GF-D8 (cell line): ENCODE results near the gene PEX11B.
"Not testable (repeated sequence)": the region's sequence is repeated elsewhere in the genome, so short reads cannot be mapped to it uniquely, and the experiment has no call there.

ENCODE experiments used
- DNase-seq: peaks from one replicate; lab custom pipeline; 2025; lab: John Stamatoyannopoulos, UW

PEX11B gene

DNA sequence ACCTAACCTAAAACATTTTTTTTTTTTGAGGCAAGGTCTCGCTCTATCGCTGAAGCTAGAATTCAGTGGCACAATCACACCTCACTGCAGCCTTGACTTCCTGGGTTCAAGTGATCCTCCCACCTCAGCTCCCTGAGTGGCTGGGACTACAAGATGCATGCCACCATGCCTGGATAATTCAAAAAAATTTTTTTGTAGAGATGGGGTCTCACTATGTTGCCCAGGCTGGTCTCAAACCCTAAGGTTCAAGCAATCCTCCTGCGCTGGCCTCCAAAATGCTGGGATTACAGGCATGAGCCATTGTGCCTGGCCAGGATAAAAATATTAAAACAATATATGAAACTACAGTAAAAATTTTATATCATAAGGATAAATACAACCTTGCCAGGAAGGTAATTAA lies 34.4 kb upstream of the PEX11B start:
- DNase-seq = no peak

DNA sequence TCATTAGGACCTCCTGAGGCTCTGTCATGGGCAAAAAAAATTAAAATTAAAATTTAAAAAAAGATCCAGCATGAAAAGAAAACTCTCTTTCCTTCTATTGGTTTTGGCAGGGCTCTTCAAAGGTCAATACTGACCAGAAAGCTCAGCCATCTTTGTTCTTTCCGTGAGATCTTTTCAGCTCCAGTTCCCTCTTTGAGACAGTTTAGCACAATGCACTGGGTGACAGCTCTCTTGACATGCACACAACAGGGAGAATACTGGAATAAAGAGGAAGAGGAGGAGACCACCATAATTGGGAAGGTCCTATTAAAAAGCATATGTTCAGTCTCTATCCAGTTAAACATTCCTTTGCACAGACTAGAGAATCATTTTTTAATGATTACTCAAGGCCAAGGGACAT lies 33.0 kb upstream of the PEX11B start:
- no peak for DNase-seq

DNA sequence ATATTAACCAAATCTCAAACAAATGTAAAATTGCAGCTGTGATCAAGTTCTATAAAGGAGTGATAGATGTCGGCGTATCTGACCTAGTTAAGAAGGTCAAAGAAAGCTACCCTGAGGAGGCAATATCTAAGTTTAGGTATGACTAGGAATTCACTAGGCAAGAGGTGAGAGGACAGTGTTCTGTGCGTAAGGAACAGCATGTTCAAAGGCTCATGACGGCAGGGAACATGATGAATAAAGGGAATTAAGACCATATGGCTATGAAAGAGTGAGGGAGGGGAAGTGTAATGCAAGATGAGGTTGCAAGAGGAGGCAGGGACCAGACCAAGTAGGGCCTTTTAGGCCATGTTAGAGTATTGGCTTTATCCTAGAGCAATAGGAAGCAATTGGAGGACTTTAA lies 30.7 kb upstream of the PEX11B start:
- no peak for DNase-seq

DNA sequence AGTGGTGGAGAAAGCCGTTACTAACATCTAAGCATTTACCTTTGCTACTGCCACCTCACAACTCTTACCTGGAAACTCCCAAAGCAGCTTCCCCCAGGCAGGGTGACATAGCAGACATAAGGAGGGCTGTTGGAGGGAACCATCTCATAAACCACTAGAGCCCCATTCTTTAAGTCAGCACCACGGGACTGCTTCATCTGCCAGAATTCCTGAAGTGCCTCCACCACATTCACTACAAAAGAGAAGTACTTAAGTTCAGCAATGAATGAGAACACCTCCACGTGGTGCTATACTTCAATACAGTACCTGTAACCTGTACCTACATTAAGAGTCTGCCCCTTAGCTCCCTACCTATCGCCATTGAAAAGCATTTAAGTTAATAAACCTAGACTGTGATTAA lies 29.0 kb upstream of the PEX11B start:
- no peak for DNase-seq

DNA sequence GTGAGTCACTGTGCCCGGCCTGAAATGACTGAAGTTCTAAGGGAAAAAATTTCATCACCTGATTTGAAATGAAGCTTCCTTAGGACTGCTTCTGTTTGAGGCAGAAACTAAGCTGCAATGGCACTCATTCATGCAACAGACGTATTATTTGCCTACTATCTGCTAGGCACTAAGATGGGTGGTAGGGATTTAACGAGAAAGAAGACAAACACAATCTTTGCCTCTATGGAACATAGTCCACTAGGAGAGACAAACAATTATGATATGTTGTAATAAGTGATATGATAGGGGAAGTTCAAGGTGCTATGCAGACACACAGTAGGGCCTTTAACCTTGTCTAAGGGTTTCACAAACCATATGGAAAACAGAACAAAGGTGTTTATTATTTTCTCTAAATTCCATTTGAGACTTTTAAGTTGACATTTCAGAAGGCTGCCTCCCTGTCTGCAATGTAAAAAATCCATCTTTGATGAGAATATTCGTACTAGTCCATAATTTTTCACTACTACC lies 28.0 kb upstream of the PEX11B start:
- DNase-seq = no peak

DNA sequence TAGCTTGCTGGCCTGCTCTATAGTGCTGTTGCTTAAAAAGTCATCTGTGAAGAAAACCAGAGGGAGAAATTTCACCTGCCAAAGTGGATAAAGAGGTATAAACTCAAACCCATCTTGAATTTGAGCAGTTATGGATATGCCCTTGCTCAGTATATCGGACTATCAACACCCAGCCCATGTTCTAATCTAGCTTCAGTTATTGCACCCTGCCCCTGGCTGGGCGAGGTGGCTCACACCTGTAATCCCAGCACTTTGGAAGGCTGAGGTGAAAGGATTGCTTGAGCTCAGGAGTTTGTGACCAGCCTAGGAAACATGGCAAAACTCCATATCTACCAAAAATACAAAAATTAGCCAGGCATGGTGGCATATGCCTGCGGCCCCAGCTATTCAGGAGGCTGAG lies 26.0 kb upstream of the PEX11B start:
- no peak for DNase-seq

DNA sequence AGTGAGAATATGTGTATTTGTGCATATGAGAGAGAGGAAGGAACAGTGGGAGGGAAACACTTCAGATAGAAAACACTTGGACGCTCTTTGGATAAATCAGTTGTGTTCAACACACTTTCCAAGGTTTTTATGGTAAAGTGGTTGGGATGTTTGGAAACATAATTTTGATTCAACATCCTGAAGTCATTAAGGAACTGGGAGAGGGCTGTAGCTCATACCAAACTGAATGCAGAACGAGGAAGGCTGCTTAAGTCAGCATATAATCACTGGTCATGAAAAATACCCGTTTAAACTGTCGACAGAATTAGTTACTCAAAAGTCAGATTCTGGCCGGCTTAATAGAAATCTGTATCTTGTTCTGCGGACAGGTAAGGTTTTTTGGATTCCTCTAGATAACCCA lies 24.4 kb upstream of the PEX11B start:
- no peak for DNase-seq

DNA sequence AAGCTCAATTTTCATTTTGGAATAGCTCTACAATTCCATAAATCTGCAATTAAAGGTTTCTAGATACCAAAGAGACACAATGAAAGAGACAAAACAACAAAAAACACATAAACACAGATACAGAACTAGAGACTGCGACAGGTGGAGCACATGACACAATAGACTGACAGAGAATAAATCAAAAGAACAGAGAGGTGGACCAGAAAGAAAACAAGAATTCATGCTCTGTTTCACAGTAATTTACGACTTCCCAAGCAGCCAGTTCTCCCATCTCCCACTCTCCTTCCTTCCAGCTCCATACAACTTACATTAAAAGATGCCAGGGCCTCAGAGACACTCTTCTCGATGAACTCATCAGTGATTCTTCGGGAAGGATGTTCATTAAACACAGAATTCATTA lies 23.9 kb upstream of the PEX11B start:
- DNase-seq = no peak

DNA sequence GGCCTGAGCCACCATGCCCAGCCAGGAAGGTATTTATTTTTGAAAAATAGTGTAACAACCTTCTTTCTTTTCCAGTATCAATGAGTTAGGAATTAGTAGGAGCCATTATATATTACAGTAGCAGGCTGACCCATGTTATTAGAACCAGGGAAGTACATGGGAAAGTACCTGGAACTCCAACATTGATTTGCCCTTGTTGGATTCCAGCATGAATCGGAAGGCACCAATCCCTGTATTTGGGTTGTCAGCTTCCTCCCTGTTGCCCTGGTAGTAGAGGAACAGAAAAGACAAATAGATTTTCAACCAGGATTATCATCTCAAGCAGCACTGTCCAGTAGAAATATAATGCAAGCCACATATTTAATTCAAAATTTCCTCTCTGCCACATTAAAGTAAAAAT lies 18.9 kb upstream of the PEX11B start:
- DNase-seq = no peak

DNA sequence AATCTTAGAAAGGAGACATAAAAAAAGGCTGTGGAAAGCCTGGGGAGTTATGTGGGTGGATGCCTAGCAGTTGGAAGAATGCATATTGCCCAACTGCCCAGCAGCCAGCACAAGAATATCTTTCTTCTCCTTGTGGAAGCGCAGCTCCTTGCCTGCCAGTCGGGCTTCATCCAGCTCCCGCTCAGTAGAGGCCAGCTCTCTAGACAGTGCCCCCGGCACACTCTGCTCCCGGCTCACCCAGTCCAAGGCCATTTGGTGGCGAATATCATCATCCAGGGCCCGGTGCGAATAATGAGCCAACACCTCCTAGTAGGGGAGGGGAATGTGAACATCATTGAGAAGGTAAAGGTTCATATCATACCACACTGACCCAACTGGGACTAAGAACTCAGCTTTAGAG lies 17.7 kb upstream of the PEX11B start:
- DNase-seq = no peak

DNA sequence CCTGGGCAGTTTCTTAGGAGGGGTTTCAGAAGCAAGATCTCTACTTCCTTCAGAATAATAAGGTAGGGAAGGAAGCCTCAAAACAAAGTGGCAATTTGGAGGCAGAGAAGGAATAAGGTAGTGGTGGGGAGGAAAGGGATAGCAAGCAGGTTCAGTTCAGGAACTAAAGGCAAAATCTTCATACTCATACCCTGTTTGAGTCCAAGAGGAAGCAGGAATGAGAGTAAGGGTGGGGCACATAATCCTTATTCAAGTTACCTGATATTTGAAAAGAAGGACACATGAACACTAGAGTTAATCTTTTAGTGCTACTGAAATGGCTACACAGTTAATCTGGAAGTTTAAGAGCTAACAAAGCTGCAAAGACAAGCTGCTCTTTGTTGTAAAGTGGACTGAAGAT lies 17.2 kb upstream of the PEX11B start:
- no peak for DNase-seq

DNA sequence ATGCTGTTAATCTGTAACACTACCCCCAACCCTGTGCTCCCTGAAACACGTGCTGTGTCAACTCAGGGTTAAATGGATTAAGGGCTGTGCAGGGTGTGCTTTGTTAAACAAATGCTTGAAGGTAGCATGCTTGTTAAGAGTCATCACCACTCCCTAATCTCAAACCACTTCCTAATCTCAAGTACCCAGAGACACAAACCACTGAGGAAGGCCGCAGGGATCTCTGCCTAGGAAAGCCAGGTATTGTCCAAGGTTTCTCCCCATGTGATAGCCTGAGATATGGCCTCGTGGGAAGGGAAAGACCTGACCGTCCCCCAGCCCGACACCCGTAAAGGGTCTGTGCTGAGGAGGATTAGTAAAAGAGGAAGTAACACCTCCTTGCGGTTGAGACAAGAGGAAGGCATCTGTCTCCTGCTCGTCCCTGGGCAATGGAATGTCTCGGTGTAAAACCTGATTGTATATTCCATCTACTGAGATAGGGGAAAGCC lies 14.0 kb upstream of the PEX11B start:
- DNase-seq = peak; percentile 46

DNA sequence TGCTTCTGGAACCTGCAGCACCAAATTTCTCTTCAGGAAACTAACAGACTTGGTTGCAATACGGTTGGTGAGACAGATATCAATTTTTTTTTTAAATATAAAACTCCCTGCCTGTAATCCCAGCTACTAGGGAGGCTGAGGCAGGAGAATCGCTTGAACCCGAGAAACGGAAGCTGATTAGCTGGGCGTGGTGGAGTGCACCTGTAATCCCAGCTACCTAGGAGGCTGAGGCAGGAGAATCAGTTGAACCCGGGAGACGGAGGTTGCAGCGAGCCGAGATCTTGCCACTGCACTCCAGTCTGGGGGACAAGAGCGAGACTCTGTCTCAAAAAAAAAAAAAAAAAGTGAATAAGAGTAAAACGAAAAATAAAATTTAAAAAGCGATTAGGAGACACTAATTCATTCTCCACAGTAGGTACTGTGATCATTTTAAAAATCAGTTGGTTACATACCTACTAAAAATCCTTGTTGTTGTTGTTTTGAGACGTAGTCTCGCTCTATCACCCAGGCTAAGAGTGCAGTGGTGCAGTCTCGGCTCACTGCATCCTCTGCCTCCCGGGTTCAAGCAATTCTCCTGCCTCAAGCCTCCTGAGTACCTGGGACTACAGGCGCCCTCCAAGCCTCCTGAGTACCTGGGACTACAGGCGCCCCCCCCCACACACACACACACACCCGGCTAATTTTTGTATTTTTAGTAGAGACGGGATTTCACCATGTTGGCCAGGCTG lies 9.6 kb upstream of the PEX11B start:
- DNase-seq = no peak

DNA sequence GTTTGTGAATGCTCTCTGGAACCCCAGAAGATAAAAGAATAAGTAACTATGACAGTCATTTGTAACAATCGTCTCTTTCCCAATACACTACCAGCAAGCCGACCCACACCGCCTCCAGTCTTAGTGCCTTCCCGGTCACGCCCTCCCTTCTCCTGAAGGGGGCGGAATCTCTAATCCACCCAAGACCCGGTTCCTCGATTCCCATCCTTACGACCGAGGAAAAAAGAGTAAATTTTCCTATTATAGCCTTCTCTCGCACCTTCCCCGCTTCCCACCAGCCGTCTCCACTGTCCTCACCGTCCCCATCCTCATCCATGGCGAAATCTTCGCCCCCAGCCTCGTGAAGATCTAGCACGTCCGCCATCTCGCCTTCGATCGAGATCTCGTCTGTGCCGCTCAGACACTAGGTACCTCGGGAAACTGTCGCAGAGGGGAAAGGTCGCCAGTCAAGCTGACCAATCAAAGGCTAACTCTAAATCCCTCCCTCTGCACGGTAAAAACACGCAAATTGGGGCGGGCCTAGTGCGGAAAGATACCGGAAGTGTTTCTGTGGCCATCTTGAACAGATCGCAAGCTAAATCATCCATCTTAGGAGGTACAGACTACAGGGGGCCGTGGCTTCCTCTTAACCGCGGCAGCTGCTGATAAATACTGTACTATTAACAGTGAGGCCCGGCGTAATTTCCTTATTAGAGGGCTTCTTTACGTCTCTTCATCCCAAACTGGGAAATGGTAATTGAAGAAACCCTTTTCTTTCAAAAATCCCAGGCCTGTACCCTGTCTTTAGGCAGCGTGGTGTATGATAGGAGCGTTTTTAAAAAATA lies 8.8 kb upstream of the PEX11B start, which contains the start of gene RBM8A:
TSS of gene RBM8A (minus strand) at position 422 of the 824 bp plus-strand sequence. CDS start at position 364, 58 bp downstream.
- peak; percentile 96 for DNase-seq

DNA sequence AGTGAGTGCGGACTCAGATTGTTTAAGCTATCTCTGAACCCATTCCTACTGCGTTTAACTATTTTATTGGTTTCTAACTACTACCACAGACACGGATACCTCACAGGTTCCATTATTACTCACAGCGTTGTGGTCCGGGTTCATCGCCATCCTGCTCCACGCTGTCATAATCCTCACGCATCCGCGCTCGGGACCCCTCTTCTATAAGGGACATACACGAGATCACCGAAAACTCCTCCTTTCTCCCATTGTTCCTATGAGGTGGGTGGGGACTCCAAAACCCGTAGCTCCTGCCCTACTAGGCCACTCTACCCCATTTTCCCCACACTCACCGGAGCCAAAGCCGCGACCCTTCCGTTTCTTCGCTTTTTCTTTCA lies 8.2 kb upstream of the PEX11B start:
- DNase-seq = no peak

DNA sequence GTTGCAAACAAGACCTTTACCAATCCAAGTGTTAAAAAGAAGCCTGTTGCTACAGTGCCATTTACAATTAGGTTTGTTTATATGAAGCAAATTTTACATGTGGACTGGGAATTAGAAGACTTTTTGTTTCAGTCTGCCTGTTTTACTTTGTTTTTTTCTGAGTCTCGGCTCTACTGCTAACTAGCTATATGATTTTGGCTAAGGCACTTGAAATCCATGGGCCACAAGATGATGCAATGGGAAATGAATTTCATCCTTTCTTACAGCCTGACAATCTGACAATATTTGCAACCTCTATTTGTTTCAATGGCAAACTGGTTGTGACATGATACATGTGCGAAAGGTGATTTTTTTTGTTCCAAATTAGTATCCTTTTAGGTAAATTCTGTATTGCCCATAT lies 3.7 kb upstream of the PEX11B start:
- DNase-seq = peak; percentile 44

DNA sequence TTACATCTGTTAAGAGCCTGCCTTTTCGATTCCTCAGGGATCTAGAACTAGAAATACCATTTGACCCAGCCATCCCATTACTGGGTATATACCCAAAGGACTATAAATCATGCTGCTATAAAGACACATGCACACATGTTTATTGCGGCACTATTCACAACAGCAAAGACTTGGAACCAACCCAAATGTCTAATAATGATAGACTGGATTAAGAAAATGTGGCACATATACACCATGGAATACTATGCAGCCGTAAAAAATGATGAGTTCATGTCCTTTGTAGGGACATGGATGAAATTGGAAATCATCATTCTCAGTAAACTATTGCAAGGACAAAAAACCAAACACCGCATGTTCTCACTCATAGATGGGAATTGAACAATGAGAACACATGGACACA lies 1.8 kb upstream of the PEX11B start:
- not testable (repeated sequence) for DNase-seq

DNA sequence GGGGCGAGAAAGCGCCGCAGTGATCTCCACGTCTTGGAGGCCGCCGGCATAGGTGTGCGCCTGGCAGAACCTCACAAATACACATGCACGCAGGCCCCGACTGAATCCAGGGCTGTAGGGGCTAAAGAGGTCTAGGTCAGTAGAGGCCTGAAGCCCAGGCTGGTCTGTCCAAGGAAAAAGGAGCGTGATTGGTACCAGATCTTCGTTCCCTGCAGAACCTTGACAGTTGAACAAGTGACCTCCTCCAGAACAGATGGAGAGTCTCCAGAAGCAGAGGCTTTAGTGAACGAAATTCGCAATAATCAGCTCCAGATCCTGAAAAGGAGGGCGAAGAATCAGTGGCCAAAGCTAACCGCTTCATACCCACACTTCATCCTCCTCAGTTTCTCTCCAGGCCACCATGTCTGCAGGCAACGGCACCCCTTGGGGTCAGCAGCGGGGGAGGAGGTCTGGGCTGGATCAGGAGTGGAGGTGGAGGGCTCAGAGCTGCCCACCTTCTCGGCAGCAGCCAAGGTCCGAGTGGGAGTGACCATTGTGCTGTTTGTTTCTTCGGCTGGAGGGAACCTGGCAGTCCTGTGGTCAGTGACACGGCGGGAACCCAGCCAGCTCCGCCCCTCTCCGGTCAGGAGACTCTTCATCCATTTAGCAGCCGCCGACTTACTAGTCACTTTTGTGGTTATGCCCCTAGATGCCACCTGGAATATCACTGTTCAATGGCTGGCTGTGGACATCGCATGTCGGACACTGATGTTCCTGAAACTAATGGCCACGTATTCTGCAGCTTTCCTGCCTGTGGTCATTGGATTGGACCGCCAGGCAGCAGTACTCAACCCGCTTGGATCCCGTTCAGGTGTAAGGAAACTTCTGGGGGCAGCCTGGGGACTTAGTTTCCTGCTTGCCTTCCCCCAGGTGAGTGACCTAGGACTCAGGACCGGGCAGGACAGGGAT lies 749 bp upstream of the PEX11B start:
- peak; percentile 0 for DNase-seq

DNA sequence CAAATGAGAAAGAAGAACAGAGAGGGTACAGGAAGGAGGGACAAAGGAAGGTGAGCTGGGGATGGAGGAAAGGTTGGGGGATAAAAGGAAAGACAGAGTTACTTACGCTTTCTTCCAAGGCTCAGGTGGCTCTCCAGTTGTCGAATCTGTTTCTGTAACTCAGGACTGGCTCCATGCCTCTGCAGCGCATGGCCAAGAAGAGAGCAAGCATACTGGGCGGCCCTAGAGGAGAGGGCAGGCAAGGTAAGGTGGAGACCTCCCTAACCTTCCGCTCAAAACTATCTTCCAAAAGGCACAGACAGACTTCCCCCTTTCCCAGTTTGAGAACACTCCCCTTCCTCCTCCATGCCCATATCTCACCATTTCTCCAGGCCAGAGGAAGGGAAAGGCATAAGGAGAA lies 922 bp downstream of the PEX11B start:
- DNase-seq = no peak

DNA sequence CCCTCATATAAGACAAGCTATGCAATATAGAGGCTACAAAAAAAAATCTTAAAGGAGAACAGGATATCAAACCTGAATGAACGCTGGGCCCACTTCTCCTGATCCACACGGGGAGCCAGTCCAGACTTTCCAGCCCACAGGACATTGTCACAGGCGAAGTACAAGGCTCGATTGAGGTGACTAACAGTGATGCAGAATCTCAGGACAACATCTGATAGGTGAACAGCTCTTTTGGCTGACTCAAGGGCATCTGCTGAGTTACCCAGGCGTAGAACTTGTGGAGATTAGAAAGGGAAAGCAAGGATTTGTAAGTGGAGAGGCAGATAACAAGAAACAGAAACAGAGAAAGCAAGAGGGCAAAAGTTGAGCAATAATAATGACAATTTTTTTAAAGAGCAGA lies 1.8 kb downstream of the PEX11B start:
- DNase-seq = no peak

DNA sequence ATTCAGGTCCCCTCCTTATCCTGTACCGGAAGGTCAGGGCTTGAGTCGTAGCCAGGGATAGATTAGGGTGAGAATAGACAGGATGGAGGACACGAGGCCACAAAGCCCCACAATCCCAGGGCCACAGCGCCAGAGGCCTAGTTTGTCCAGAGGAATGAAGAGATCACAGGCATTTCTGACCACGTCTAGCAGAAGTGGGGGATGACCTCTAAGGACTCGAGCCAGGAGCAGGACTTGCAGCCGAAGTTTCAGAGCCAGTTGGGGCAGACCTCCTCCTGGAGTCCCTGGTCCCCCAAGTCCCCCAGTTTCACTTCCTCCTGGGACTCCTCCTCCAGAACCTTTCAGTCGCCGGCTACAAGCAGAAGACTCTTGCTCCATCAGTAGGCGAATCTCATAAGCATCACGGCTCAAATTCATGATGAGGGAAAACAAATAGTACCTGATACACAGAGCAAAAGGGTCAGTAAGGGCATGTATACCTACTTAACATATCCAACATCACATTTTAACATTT lies 6.3 kb downstream of the PEX11B start:
- no peak for DNase-seq

DNA sequence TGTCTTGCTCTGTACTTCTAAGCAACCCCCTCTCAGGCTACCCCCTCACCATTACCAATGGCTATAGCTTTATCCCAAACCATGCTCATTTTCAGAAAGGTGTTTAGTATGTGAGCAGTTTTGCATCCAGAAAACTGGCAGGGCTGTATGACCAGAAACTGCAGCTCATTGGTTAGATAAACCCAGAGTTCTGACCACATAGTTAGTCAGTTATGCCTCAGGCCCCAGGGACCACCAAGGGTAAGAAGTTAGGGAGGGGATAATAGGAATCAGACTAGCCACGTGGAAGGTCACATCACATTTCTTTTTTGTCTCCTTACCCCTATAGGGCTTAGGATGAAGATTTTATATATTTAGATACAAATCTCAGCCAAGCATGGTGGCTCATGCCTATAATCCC lies 9.9 kb downstream of the PEX11B start:
- DNase-seq = no peak
